ENCODE data around the gene TRPC6. TPM values are rescaled to one million over a fixed set of nuclear protein-coding genes. Genes with fewer than 3 reads are reported as not detected.

TRPC6 gene
- total RNA-seq, 1 experiment from 2014 or later, result not detected

GRCh38 chr11:101566626-101567025, 17.2 kb downstream of the TRPC6 start:
- no peaks in the 10 kb centered on the region for H3K4me1 ChIP-seq (ENCODE audit: insufficient read depth, low read length)
- no peaks in the 10 kb centered on the region for H3K9me2 ChIP-seq (replicated peaks; ENCODE audit: low read length)
- H3K9ac ChIP-seq (ENCODE audit: low read length), result no peak overlapping the region
- no peaks in the 10 kb centered on the region for H3K79me2 ChIP-seq (ENCODE audit: low read length)
- H3K27ac ChIP-seq (ENCODE audit: low read length), result no peak overlapping the region
- H3K4me3 ChIP-seq (ENCODE audit: low read length), result no peak overlapping the region
- no peak overlapping the region for H2AFZ ChIP-seq (ENCODE audit: low read length)
- ChIA-PET POLR2A (ENCODE audit: unreplicated experiment) (no interaction called here), CTCF (no interaction called here)
- H3K27me3 ChIP-seq (ENCODE audit: low read length), result 0 out of 2 replicates have a peak, but pooled peaks cover 14% of the 10 kb centered on the region
- no peak for DNase-seq
- no peaks in the 10 kb centered on the region for H3K9me3 ChIP-seq (ENCODE audit: low read length)
- TF ChIP-seq EZH2phosphoT487 (IDR thresholded peaks at IDR 0.05; ENCODE audit: borderline replicate concordance, low read length), result no peak
- no peak for TF ChIP-seq EZH2 (IDR thresholded peaks at IDR 0.05; ENCODE audit: low read length, unreplicated experiment)
- TF ChIP-seq CTCF (conservative IDR thresholded peaks at IDR 0.05; ENCODE audit: low read depth, low read length), result no peak
- no peaks in the 10 kb centered on the region for H4K20me1 ChIP-seq (ENCODE audit: low read length)
- no peak for ATAC-seq
- no peaks in the 10 kb centered on the region for H3K36me3 ChIP-seq (ENCODE audit: low read depth, low read length)
- no TSS peak for BruUV-seq (replicated peaks)
- intact Hi-C loops (cut with micrococcal nuclease), result no loop called here
- H3K4me2 ChIP-seq (ENCODE audit: low read length), result no peak overlapping the region
- H3F3A ChIP-seq (ENCODE audit: low read length, unreplicated experiment), result no peaks in the 10 kb centered on the region

- ChIA-PET CTCF (no interaction called here), POLR2A (ENCODE audit: unreplicated experiment) (no interaction called here)
- no peaks in the 10 kb centered on the region for H3K79me2 ChIP-seq (ENCODE audit: low read length)
- H2AFZ ChIP-seq (ENCODE audit: low read length), result no peak overlapping the region
- H4K20me1 ChIP-seq (ENCODE audit: low read length), result no peaks in the 10 kb centered on the region
- TF ChIP-seq EZH2 (IDR thresholded peaks at IDR 0.05; ENCODE audit: low read length, unreplicated experiment), result no peak
- TF ChIP-seq EZH2phosphoT487 (IDR thresholded peaks at IDR 0.05; ENCODE audit: borderline replicate concordance, low read length), result no peak
- TF ChIP-seq CTCF (conservative IDR thresholded peaks at IDR 0.05; ENCODE audit: low read depth, low read length), result no peak
- ATAC-seq, result no peak
- DNase-seq, result no peak
- no peak overlapping the region for H3K4me2 ChIP-seq (ENCODE audit: low read length)
- H3K36me3 ChIP-seq (ENCODE audit: low read depth, low read length), result no peaks in the 10 kb centered on the region
- intact Hi-C loops (cut with micrococcal nuclease), result no loop called here
- H3F3A ChIP-seq (ENCODE audit: low read length, unreplicated experiment), result no peaks in the 10 kb centered on the region
- no peaks in the 10 kb centered on the region for H3K9me3 ChIP-seq (ENCODE audit: low read length)
- H3K4me1 ChIP-seq (ENCODE audit: insufficient read depth, low read length), result no peaks in the 10 kb centered on the region
- H3K9ac ChIP-seq (ENCODE audit: low read length), result no peak overlapping the region
- H3K9me2 ChIP-seq (replicated peaks; ENCODE audit: low read length), result no peaks in the 10 kb centered on the region
- H3K27me3 ChIP-seq (ENCODE audit: low read length), result peaks cover 18% of the 10 kb centered on the region; the same call in 1 of the 2 replicates
- no peak overlapping the region for H3K27ac ChIP-seq (ENCODE audit: low read length)
- BruUV-seq (replicated peaks), result no TSS peak
- H3K4me3 ChIP-seq (ENCODE audit: low read length), result no peak overlapping the region
Observed at GRCh38 chr11:101563166-101563565, 20.6 kb downstream of the TRPC6 start.

- Histone ChIP-seq H3K4me1 (ENCODE audit: insufficient read depth, low read length) (no peaks in the 10 kb centered on the region), H3K79me2 (ENCODE audit: low read length) (no peaks in the 10 kb centered on the region), H3K27me3 (ENCODE audit: low read length) (peaks cover 3% of the 10 kb centered on the region; the same call in 1 of the 2 replicates), H3K36me3 (ENCODE audit: low read depth, low read length) (no peaks in the 10 kb centered on the region), H3K9me2 (replicated peaks; ENCODE audit: low read length) (no peaks in the 10 kb centered on the region), H3K27ac (ENCODE audit: low read length) (no peak overlapping the region), H3K9me3 (ENCODE audit: low read length) (no peaks in the 10 kb centered on the region), H3K9ac (ENCODE audit: low read length) (no peak overlapping the region), H3K4me3 (ENCODE audit: low read length) (no peak overlapping the region), H4K20me1 (ENCODE audit: low read length) (no peaks in the 10 kb centered on the region), H3K4me2 (ENCODE audit: low read length) (no peak overlapping the region), H2AFZ (ENCODE audit: low read length) (no peak overlapping the region), H3F3A (ENCODE audit: low read length, unreplicated experiment) (no peaks in the 10 kb centered on the region)
- intact Hi-C loops (cut with micrococcal nuclease), result no loop called here
- no peak for TF ChIP-seq CTCF (conservative IDR thresholded peaks at IDR 0.05; ENCODE audit: low read depth, low read length)
- TF ChIP-seq EZH2 (IDR thresholded peaks at IDR 0.05; ENCODE audit: low read length, unreplicated experiment), result no peak
- no peak for TF ChIP-seq EZH2phosphoT487 (IDR thresholded peaks at IDR 0.05; ENCODE audit: borderline replicate concordance, low read length)
- BruUV-seq (replicated peaks), result no TSS peak
- DNase-seq (no peak), ATAC-seq (no peak)
- POLR2A ChIA-PET (ENCODE audit: unreplicated experiment), result no interaction called here
- CTCF ChIA-PET, result no interaction called here
Observed at GRCh38 chr11:101555366-101555765, 28.4 kb downstream of the TRPC6 start.

All from PC-3 (cell line).